ENCODE measurements around the gene CFAP73. TPM values are rescaled to one million over a fixed set of nuclear protein-coding genes. Genes with fewer than 3 reads are reported as not detected.

The CFAP73 gene
- polyA plus RNA-seq, 1 of the 3 experiments (the other 2 are of a cell fraction): not detected

GRCh38 chr12:113170457-113170856, 20.9 kb downstream of the CFAP73 start:
- POLR2A ChIA-PET: interaction anchor here (1.6 kb wide), 1 partner anchor 9 kb away, joined by 3 read pairs; no protein-coding TSS in a partner anchor
- no peaks in the 10 kb centered on the region for H3K79me2 ChIP-seq (ENCODE audit: insufficient read depth)
- TF ChIP-seq USF2 (IDR thresholded peaks at IDR 0.05; ENCODE audit: borderline replicate concordance, low read depth, low read length): no peak
- no peak for TF ChIP-seq JUND (IDR thresholded peaks at IDR 0.05)
- TF ChIP-seq CHD2 (IDR thresholded peaks at IDR 0.05; ENCODE audit: low read length, partially characterized antibody): no peak
- no peak for TF ChIP-seq TAF1 (IDR thresholded peaks at IDR 0.05; ENCODE audit: borderline replicate concordance, low read depth, low read length)
- TF ChIP-seq GATA2 (CRISPR knock-in tag; IDR thresholded peaks at IDR 0.05): no peak
- TF ChIP-seq GABPA (IDR thresholded peaks at IDR 0.05; ENCODE audit: low read depth): no peak
- TF ChIP-seq FOXM1 (IDR thresholded peaks at IDR 0.05; ENCODE audit: low read depth): no peak
- no peak for TF ChIP-seq IRF3 (IDR thresholded peaks at IDR 0.05; ENCODE audit: low read depth, low read length)
- TF ChIP-seq FOXJ3 (CRISPR knock-in tag; IDR thresholded peaks at IDR 0.05): no peak
- no peak overlapping the region for H3K4me3 ChIP-seq (ENCODE audit: low read depth in 2 of 2, low read length in 1 of 2)
- H3K27me3 ChIP-seq (ENCODE audit: insufficient read depth): no peaks in the 10 kb centered on the region
- H3K36me3 ChIP-seq (replicated peaks in 1 of 2; ENCODE audit: control insufficient read depth in 1 of 2, insufficient read depth in 2 of 2, low read length in 1 of 2): peaks cover 37 to 52% of the 10 kb centered on the region in 2 experiments
- no peaks in the 10 kb centered on the region for H3F3A ChIP-seq (replicated peaks; ENCODE audit: insufficient read depth)
- CTCF ChIA-PET: interaction anchor here (10.9 kb wide), 1 partner anchor 120 kb away, joined by 113 read pairs; no protein-coding TSS in a partner anchor
- no peaks in the 10 kb centered on the region for H3K9me2 ChIP-seq
- H3K9me3 ChIP-seq: no peaks in the 10 kb centered on the region
- no peak overlapping the region for H3K27ac ChIP-seq (ENCODE audit: low read depth in 2 of 2, low read length in 1 of 2)
- no peak overlapping the region for H2AFZ ChIP-seq (ENCODE audit: low read depth)
- DNase-seq: no peak
- H3K9ac ChIP-seq: no peak overlapping the region
- H3K4me1 ChIP-seq (ENCODE audit: control insufficient read depth in 1 of 2, insufficient read depth in 2 of 2, low read depth in 1 of 2, low read length in 1 of 2): no peaks in the 10 kb centered on the region
- H3K4me2 ChIP-seq: no peak overlapping the region
- H4K20me1 ChIP-seq (ENCODE audit: insufficient read depth): no peaks in the 10 kb centered on the region
- 91% methylated on average over 5 of the region's 5 CpGs for WGBS (ENCODE audit: low lambda C conversion rate)

GRCh38 chr12:113170926-113171325, 21.4 kb downstream of the CFAP73 start:
- no peak overlapping the region for H3K4me3 ChIP-seq (ENCODE audit: low read depth in 2 of 2, low read length in 1 of 2)
- peaks cover 37 to 47% of the 10 kb centered on the region in 2 experiments for H3K36me3 ChIP-seq (replicated peaks in 1 of 2; ENCODE audit: control insufficient read depth in 1 of 2, insufficient read depth in 2 of 2, low read length in 1 of 2)
- WGBS (ENCODE audit: low lambda C conversion rate): 89% methylated on average over 4 of the region's 4 CpGs
- H3K9me3 ChIP-seq: no peaks in the 10 kb centered on the region
- H3K27me3 ChIP-seq (ENCODE audit: insufficient read depth): no peaks in the 10 kb centered on the region
- H3K27ac ChIP-seq (ENCODE audit: low read depth in 2 of 2, low read length in 1 of 2): no peak overlapping the region
- no peak overlapping the region for H3K9ac ChIP-seq
- no peaks in the 10 kb centered on the region for H3K4me1 ChIP-seq (ENCODE audit: control insufficient read depth in 1 of 2, insufficient read depth in 2 of 2, low read depth in 1 of 2, low read length in 1 of 2)
- POLR2A ChIA-PET: interaction anchor here (1.6 kb wide), 1 partner anchor 9 kb away, joined by 3 read pairs; no protein-coding TSS in a partner anchor
- CTCF ChIA-PET: interaction anchor here (10.9 kb wide), 1 partner anchor 121 kb away, joined by 113 read pairs; no protein-coding TSS in a partner anchor
- no peaks in the 10 kb centered on the region for H4K20me1 ChIP-seq (ENCODE audit: insufficient read depth)
- H3K79me2 ChIP-seq (ENCODE audit: insufficient read depth): no peaks in the 10 kb centered on the region
- H3K4me2 ChIP-seq: no peak overlapping the region
- no peaks in the 10 kb centered on the region for H3F3A ChIP-seq (replicated peaks; ENCODE audit: insufficient read depth)
- no peak for DNase-seq
- no peaks in the 10 kb centered on the region for H3K9me2 ChIP-seq
- H2AFZ ChIP-seq (ENCODE audit: low read depth): no peak overlapping the region
- TF ChIP-seq TAF1 (IDR thresholded peaks at IDR 0.05; ENCODE audit: borderline replicate concordance, low read depth, low read length) (no peak), NFIC (IDR thresholded peaks at IDR 0.05; ENCODE audit: borderline replicate concordance) (no peak), SMC3 (IDR thresholded peaks at IDR 0.05; ENCODE audit: low read depth, low read length) (no peak), MEF2A (IDR thresholded peaks at IDR 0.05; ENCODE audit: borderline replicate concordance, low read depth) (no peak), RFX5 (IDR thresholded peaks at IDR 0.05; ENCODE audit: low read length) (no peak), SIN3A (IDR thresholded peaks at IDR 0.05; ENCODE audit: borderline replicate concordance, low read depth, low read length) (no peak), RXRA (IDR thresholded peaks at IDR 0.05; ENCODE audit: borderline replicate concordance, low read depth) (no peak), USF1 (IDR thresholded peaks at IDR 0.05; ENCODE audit: borderline replicate concordance, low read depth) (no peak), TCF12 (IDR thresholded peaks at IDR 0.05) (no peak), GATA2 (CRISPR knock-in tag; IDR thresholded peaks at IDR 0.05) (no peak), MAX (IDR thresholded peaks at IDR 0.05; ENCODE audit: low read depth) (no peak), FOXJ3 (CRISPR knock-in tag; IDR thresholded peaks at IDR 0.05) (no peak), ELF1 (IDR thresholded peaks at IDR 0.05) (no peak), RCOR1 (IDR thresholded peaks at IDR 0.05; ENCODE audit: low read length) (no peak), RAD21 (IDR thresholded peaks at IDR 0.05; ENCODE audit: low read length) (no peak), GABPA (IDR thresholded peaks at IDR 0.05; ENCODE audit: low read depth) (no peak), REST (IDR thresholded peaks at IDR 0.05; ENCODE audit: low read depth, low read length) (no peak), MXI1 (IDR thresholded peaks at IDR 0.05; ENCODE audit: low read depth, low read length) (no peak)

Data from SK-N-SH (cell line).